Parathyroid adenoma (tissue), 2 donors: ENCODE results near the gene RASA4B.

Experiments
- H2AFZ ChIP-seq: fragments of 300-600 bp; sonication (generic); one replicate; pipeline ENCODE4 v1.7.0; 2017; ENCODE audit warnings: antibody characterized with exemption, mild to moderate bottlenecking
- H3K27ac ChIP-seq: fragments of 300-600 bp; sonication (generic); one replicate; pipeline ENCODE4 v1.7.0; 2017
- H3K27me3 ChIP-seq: fragments of 300-600 bp; sonication (generic); one replicate; pipeline ENCODE4 v1.7.0; 2017; ENCODE audit warnings: low read length; ENCODE audit not compliant: control insufficient read depth, insufficient read depth
- H3K36me3 ChIP-seq: fragments of 300-600 bp; sonication (generic); one replicate; pipeline ENCODE4 v1.7.0; 2017; ENCODE audit warnings: low read length; ENCODE audit not compliant: control insufficient read depth, insufficient read depth
- H3K4me1 ChIP-seq: fragments of 300-600 bp; sonication (generic); one replicate; pipeline ENCODE4 v1.7.0; 2017; ENCODE audit warnings: control low read depth
- H3K4me2 ChIP-seq: fragments of 300-600 bp; sonication (generic); one replicate; pipeline ENCODE4 v1.7.0; 2017; ENCODE audit warnings: low read length
- H3K4me3 ChIP-seq: fragments of 300-600 bp; sonication (generic); one replicate; pipeline ENCODE4 v1.7.0; 2017; ENCODE audit warnings: low read depth, low read length
- H3K79me2 ChIP-seq: fragments of 300-600 bp; sonication (generic); one replicate; pipeline ENCODE4 v1.7.0; 2017; ENCODE audit warnings: control low read depth
- H3K9ac ChIP-seq: fragments of 300-600 bp; sonication (generic); one replicate; pipeline ENCODE4 v1.7.0; 2017; ENCODE audit warnings: mild to moderate bottlenecking
- H3K9me3 ChIP-seq: fragments of 300-600 bp; sonication (generic); one replicate; pipeline ENCODE4 v1.7.0; 2017; ENCODE audit warnings: low read length; ENCODE audit not compliant: control insufficient read depth
- TF ChIP-seq, protein P1 (sequence below): fragments of 300-600 bp; sonication (generic); IDR thresholded peaks from one replicate; pipeline ENCODE4 v1.7.0; 2017; ENCODE audit warnings: antibody characterized with exemption, mild to moderate bottlenecking
- donor health status: primary hyperparathyroidism.

RASA4B gene

DNA sequence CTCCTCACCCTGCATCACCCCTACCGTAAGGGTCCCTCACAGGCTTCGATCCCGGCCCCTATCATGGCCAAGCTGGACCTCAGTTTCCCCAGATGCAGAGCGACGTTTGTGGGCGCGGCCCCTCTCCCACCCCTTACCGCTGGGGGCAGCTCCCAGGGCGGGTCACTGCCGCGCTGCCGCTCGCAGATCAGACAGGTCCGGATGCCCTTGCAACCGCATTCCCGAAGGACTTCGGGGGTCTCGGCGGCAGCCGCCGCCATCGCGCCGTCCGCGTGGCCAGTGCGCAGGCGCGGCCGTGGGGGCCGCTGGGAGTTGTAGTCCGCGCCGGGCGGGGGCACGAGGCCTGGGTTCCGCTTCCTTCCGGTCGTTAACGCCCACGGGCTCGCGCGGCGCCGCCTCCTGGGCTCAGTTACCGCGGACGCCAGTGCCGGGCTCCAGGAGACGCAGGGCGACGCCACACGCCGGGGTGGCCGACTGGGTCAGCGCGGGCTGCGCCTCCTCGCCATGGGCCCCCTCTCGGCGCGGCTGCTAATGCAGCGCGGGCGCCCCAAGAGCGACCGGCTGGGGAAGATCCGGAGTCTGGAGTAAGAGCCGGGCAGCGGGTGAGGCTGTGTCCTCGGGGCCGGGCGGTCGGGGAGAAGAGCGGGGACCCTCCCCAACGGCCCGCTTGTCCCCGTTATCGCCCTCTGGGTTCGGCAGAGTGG is 52.8 kb downstream of the RASA4B start, which contains the start of the genes ALKBH4 and LRWD1:
TSS of gene ALKBH4 (minus strand) at position 287 of the 704 bp plus-strand sequence. CDS start at position 260, 27 bp downstream.
TSS of gene LRWD1 (plus strand) at position 408 of the 704 bp plus-strand sequence. CDS start at position 505, 97 bp downstream.
- Histone ChIP-seq H3K36me3 (no peaks in the 10 kb centered on the region), H3K4me2 (peak within 1 kb of the TSS; percentile 96), H2AFZ (peak within 1 kb of the TSS; percentile 93), H3K9me3 (no peaks in the 10 kb centered on the region), H3K27me3 (no peaks in the 10 kb centered on the region), H3K79me2 (peaks cover 19% of the 10 kb centered on the region), H3K9ac (no peak within 1 kb of the TSS), H3K4me1 (peaks cover 10% of the 10 kb centered on the region), H3K27ac (peak within 1 kb of the TSS; percentile 65), H3K4me3 (peak within 1 kb of the TSS; percentile 99)
- TF ChIP-seq, protein P1, sequence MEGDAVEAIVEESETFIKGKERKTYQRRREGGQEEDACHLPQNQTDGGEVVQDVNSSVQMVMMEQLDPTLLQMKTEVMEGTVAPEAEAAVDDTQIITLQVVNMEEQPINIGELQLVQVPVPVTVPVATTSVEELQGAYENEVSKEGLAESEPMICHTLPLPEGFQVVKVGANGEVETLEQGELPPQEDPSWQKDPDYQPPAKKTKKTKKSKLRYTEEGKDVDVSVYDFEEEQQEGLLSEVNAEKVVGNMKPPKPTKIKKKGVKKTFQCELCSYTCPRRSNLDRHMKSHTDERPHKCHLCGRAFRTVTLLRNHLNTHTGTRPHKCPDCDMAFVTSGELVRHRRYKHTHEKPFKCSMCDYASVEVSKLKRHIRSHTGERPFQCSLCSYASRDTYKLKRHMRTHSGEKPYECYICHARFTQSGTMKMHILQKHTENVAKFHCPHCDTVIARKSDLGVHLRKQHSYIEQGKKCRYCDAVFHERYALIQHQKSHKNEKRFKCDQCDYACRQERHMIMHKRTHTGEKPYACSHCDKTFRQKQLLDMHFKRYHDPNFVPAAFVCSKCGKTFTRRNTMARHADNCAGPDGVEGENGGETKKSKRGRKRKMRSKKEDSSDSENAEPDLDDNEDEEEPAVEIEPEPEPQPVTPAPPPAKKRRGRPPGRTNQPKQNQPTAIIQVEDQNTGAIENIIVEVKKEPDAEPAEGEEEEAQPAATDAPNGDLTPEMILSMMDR = no peak

DNA sequence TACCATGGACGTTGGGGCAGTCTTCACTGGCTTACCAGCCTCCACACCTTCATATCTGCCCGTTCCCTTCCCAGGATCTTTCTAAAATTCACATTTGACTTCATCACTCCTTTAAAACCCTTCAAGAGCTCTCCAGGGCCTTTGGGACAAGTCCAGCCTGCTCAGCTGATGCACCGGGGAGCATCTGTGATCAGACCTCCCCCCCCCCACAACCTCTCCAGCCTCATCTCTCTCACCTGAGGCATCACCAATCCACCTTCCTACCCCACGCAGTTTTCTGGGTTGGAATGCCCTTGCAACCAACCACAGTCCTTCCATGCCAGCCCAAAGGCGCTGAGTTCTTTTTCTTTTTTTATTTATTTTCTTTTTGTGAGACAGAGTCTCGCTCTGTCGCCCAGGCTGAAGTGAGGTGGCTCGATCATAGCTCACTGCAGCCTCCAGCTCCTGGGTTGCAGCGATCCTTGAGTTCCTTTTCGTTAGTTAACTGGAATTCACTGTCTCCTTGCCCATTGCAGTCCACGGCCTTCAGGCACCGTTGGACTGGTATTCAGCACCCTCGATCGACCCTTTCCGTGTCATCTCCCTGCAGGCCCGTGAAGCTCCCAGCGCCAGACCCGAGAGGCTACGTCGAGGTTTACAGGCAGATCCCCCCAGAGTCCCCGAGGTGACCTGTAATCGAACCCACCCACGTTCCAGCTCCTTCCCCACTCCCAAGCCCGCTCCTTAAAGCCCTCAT is 53.6 kb downstream of the RASA4B start:
- Histone ChIP-seq H3K27ac (peak overlapping the region; percentile 65), H3K4me2 (peak overlapping the region; percentile 96), H3K79me2 (peaks cover 19% of the 10 kb centered on the region), H3K36me3 (no peaks in the 10 kb centered on the region), H3K4me3 (peak overlapping the region; percentile 99), H2AFZ (peak overlapping the region; percentile 93), H3K9ac (no peak overlapping the region), H3K27me3 (no peaks in the 10 kb centered on the region), H3K4me1 (peaks cover 10% of the 10 kb centered on the region), H3K9me3 (no peaks in the 10 kb centered on the region)
- TF ChIP-seq, protein P1 = no peak

DNA sequence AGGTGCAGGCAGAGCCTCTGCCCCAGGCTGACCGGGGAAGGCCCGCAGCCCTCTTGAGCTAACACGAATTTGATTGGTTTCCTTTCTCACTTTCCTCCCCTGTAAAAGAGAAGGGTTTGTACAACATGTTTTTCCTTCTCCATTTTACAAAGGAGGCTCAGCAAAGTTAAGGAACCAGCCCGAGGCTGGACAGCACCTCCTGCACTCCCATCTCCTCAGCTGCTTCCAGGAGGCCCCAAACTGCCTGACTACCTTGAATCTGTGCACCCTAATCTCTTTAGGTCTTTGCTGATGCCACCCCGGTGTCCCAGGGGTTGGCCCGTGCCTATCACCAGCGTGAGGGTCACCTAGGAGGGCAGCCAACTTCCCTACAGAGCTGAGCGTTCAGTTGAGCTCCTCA is 57.1 kb downstream of the RASA4B start:
- H3K4me1 ChIP-seq = peaks cover 6% of the 10 kb centered on the region
- no peak overlapping the region for H3K27ac ChIP-seq
- H2AFZ ChIP-seq = no peak overlapping the region
- no peak overlapping the region for H3K9ac ChIP-seq
- no peaks in the 10 kb centered on the region for H3K27me3 ChIP-seq
- TF ChIP-seq, protein P1 = no peak
- H3K79me2 ChIP-seq = peaks cover 19% of the 10 kb centered on the region
- no peak overlapping the region for H3K4me3 ChIP-seq
- H3K36me3 ChIP-seq = no peaks in the 10 kb centered on the region
- H3K4me2 ChIP-seq = no peak overlapping the region
- no peaks in the 10 kb centered on the region for H3K9me3 ChIP-seq

DNA sequence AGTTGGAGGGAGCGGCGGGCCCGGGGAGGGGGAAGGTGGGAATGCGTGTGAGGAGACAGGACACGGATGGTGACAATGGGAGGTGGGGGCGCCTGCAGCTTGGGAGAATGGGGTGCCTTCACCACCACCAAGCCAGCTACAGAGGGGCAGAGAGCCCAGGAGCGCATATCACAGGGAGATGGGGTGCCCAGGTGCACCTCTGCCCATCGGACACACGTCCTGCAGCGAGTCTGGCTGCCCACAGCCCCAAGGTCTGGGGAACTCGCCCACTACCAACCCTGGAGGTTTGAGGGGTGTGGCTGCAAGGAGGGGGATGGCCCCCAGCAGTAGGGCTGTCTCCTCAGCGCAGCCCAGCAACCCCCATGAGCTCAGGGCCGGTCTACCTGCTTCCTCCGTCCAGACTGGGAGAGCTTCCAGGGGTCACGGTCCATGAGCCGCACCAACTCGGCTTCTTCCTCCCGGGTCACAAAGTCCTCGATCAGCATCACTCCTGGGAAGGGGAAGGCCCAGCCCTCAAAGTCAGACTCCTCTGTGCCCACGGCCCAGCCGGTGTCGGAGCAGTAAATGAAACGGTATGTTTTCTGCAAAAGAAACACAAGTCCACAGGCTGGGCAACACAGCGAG is 58.2 kb downstream of the RASA4B start:
- Histone ChIP-seq H3K27me3 (no peaks in the 10 kb centered on the region), H3K4me1 (peaks cover 6% of the 10 kb centered on the region), H3K27ac (no peak overlapping the region), H2AFZ (no peak overlapping the region), H3K4me2 (no peak overlapping the region), H3K79me2 (peaks cover 17% of the 10 kb centered on the region), H3K4me3 (no peak overlapping the region), H3K9me3 (no peaks in the 10 kb centered on the region), H3K36me3 (no peaks in the 10 kb centered on the region), H3K9ac (no peak overlapping the region)
- TF ChIP-seq, protein P1 = no peak
